Pulmonary artery endothelial cell (primary cell): Measurements from ENCODE around the gene ARHGAP18. TPM values are rescaled to one million over a fixed set of nuclear protein-coding genes. Genes with fewer than 3 reads are reported as not detected.

Experiments used
- DNase-seq: peaks from one replicate; pipeline ENCODE4 v3.0.0-alpha.2; 2011; ENCODE audit warnings: low read depth, low spot score
- total RNA-seq: library from RNA; depleted of rRNA; stranded (reverse); fragments of >200 nt; gene quantifications from 2 replicates; pipeline ENCODE4 v1.2.3, GENCODE V29; 2014

Gene ARHGAP18
- total RNA-seq, 1 donor from 2014 or later = 96.7 TPM

- DNase-seq = peak; percentile 76
These were observed 65.4 kb downstream of the ARHGAP18 start for GRCh38 chr6:129644567-129645015.

- peak; percentile 66 for DNase-seq
These were observed 66.0 kb downstream of the ARHGAP18 start for GRCh38 chr6:129643968-129644367.

- DNase-seq = no peak
These were observed 66.8 kb downstream of the ARHGAP18 start for GRCh38 chr6:129643176-129643575.

- DNase-seq = no peak
These were observed 67.7 kb downstream of the ARHGAP18 start for GRCh38 chr6:129642322-129642721.

GRCh38 chr6:129641344-129641743, 68.6 kb downstream of the ARHGAP18 start:
- DNase-seq = no peak

GRCh38 chr6:129638686-129639085, 71.3 kb downstream of the ARHGAP18 start:
- DNase-seq = no peak

- DNase-seq = peak; percentile 56
These were observed 71.8 kb downstream of the ARHGAP18 start for GRCh38 chr6:129638055-129638684.

GRCh38 chr6:129637340-129638054, 72.5 kb downstream of the ARHGAP18 start:
- no peak for DNase-seq

GRCh38 chr6:129635396-129636130, 74.4 kb downstream of the ARHGAP18 start:
- DNase-seq = peak; percentile 57

- DNase-seq = no peak
These were observed 75.4 kb downstream of the ARHGAP18 start for GRCh38 chr6:129634411-129635230.

- no peak for DNase-seq
These were observed 76.4 kb downstream of the ARHGAP18 start for GRCh38 chr6:129633529-129633928.

GRCh38 chr6:129632172-129632613, 77.8 kb downstream of the ARHGAP18 start:
- no peak for DNase-seq

- no peak for DNase-seq
These were observed 78.9 kb downstream of the ARHGAP18 start for GRCh38 chr6:129631070-129631469.

- DNase-seq = no peak
These were observed 79.4 kb downstream of the ARHGAP18 start for GRCh38 chr6:129630596-129630995.

GRCh38 chr6:129628101-129628815, 81.7 kb downstream of the ARHGAP18 start:
- DNase-seq = no peak

GRCh38 chr6:129624488-129624887, 85.5 kb downstream of the ARHGAP18 start:
- DNase-seq = no peak

- DNase-seq = no peak
These were observed 86.8 kb downstream of the ARHGAP18 start for GRCh38 chr6:129623008-129623732.

- no peak for DNase-seq
These were observed 88.7 kb downstream of the ARHGAP18 start for GRCh38 chr6:129621252-129621651.

- DNase-seq = no peak
These were observed 89.8 kb downstream of the ARHGAP18 start for GRCh38 chr6:129620234-129620610.
